PC-3 (cell line): ENCODE measurements around the gene ZNF277. TPM values are rescaled to one million over a fixed set of nuclear protein-coding genes. Genes with fewer than 3 reads are reported as not detected.

Source experiments
- ATAC-seq: fragments of 200-7000 bp; cut with Tn5 transposase; 2 replicates; pipeline ENCODE4 v1.9.1; 2020; ENCODE audit warnings: mild to moderate bottlenecking, moderate library complexity
- BruUV-seq: library from RNA; stranded (reverse); fragments of 400-500 nt; replicated peaks from 2 replicates; lab custom pipeline; 2021; lab: Mats Ljungman, UMichigan
- CTCF ChIA-PET: fragments of 300-600 bp; sonication (Branson Sonifier 250); formaldehyde crosslinking; loops from one replicate; lab custom pipeline; 2022; ENCODE audit warnings: antibody characterized with exemption; lab: Charles Lee
- POLR2A ChIA-PET: fragments of 300-600 bp; sonication (Branson Sonifier 250); formaldehyde crosslinking; loops from one replicate; lab custom pipeline; 2022; ENCODE audit warnings: antibody characterized with exemption; ENCODE audit not compliant: unreplicated experiment; lab: Charles Lee
- DNase-seq: peaks from one replicate; pipeline ENCODE4 v3.0.0-alpha.2; 2015
- H2AFZ ChIP-seq: fragments of 300-600 bp; sonication (generic); 2 replicates; pipeline ENCODE4 v1.6.0; 2016; ENCODE audit warnings: antibody characterized with exemption, low read length
- H3F3A ChIP-seq: fragments of 300-600 bp; sonication (generic); one replicate; pipeline ENCODE4 v1.6.0; 2017; ENCODE audit warnings: antibody characterized with exemption, low read length, control low read depth, mild to moderate bottlenecking; ENCODE audit not compliant: unreplicated experiment
- H3K27ac ChIP-seq: fragments of 300-600 bp; sonication (generic); 2 replicates; pipeline ENCODE4 v1.5.1; 2016; ENCODE audit warnings: mild to moderate bottlenecking, low read length
- H3K27me3 ChIP-seq: fragments of 300-600 bp; sonication (generic); 2 replicates; pipeline ENCODE4 v1.6.1; 2016; ENCODE audit warnings: low read length, mixed read lengths
- H3K36me3 ChIP-seq: fragments of 300-600 bp; sonication (generic); 2 replicates; pipeline ENCODE4 v1.6.1; 2016; ENCODE audit warnings: low read depth, mixed run types, low read length, mixed read lengths
- H3K4me1 ChIP-seq: fragments of 300-600 bp; sonication (generic); 2 replicates; pipeline ENCODE4 v1.5.1; 2016; ENCODE audit warnings: low read length; ENCODE audit not compliant: insufficient read depth
- H3K4me2 ChIP-seq: fragments of 300-600 bp; sonication (generic); 2 replicates; pipeline ENCODE4 v1.6.0; 2016; ENCODE audit warnings: low read length
- H3K4me3 ChIP-seq: fragments of 300-600 bp; sonication (generic); 2 replicates; pipeline ENCODE4 v1.5.1; 2016; ENCODE audit warnings: mild to moderate bottlenecking, low read length, mixed read lengths
- H3K79me2 ChIP-seq: fragments of 300-600 bp; sonication (generic); 2 replicates; pipeline ENCODE4 v1.6.1; 2017; ENCODE audit warnings: low read length, mixed read lengths
- H3K9ac ChIP-seq: fragments of 300-600 bp; sonication (generic); 2 replicates; pipeline ENCODE4 v1.6.0; 2016; ENCODE audit warnings: mild to moderate bottlenecking, low read length
- H3K9me2 ChIP-seq: fragments of 300-600 bp; sonication (generic); replicated peaks from 2 replicates; pipeline ENCODE4 v1.6.1; 2016; ENCODE audit warnings: mixed run types, low read length, mixed read lengths
- H3K9me3 ChIP-seq: fragments of 300-600 bp; sonication (generic); 2 replicates; pipeline ENCODE4 v1.6.1; 2016; ENCODE audit warnings: low read length, mixed read lengths
- H4K20me1 ChIP-seq: fragments of 300-600 bp; sonication (generic); 2 replicates; pipeline ENCODE4 v1.6.1; 2016; ENCODE audit warnings: low read length, mixed read lengths
- CTCF ChIP-seq: fragments of 300-600 bp; sonication (generic); conservative IDR thresholded peaks from 2 replicates; pipeline ENCODE4 v1.5.1; 2017; ENCODE audit warnings: antibody characterized with exemption, low read depth, mild to moderate bottlenecking, low read length
- EZH2 ChIP-seq: fragments of 300-600 bp; sonication (generic); IDR thresholded peaks from one replicate; pipeline ENCODE4 v1.6.1; 2017; ENCODE audit warnings: antibody characterized with exemption, mild to moderate bottlenecking, low read length; ENCODE audit not compliant: unreplicated experiment
- EZH2phosphoT487 ChIP-seq: fragments of 300-600 bp; sonication (generic); IDR thresholded peaks from 2 replicates; pipeline ENCODE4 v1.6.1; 2018; ENCODE audit warnings: mild to moderate bottlenecking, antibody characterized with exemption, low read length, borderline replicate concordance
- intact Hi-C: fragments of 100-400 bp; cut with micrococcal nuclease; formaldehyde crosslinking; loops from 2 replicates; pipeline ENCODE4 v1.9.0; 2023
- total RNA-seq: library from RNA; depleted of rRNA; stranded (reverse); fragments of >200 nt; gene quantifications from 2 replicates; pipeline ENCODE4 v1.2.3, GENCODE V29; 2014

ZNF277 gene
- total RNA-seq, 1 experiment from 2014 or later = 14.0 TPM

GRCh38 chr7:112297681-112298080 lies 91.2 kb downstream of the ZNF277 start:
- DNase-seq (no peak), ATAC-seq (no peak)
- H3K4me3 ChIP-seq = no peak overlapping the region
- no TSS peak for BruUV-seq
- no peaks in the 10 kb centered on the region for H3K27me3 ChIP-seq
- no peaks in the 10 kb centered on the region for H3F3A ChIP-seq
- no peaks in the 10 kb centered on the region for H3K4me1 ChIP-seq
- POLR2A ChIA-PET = no interaction called here
- no peaks in the 10 kb centered on the region for H4K20me1 ChIP-seq
- no peak overlapping the region for H3K9ac ChIP-seq
- no peak overlapping the region for H3K4me2 ChIP-seq
- H3K36me3 ChIP-seq = no peaks in the 10 kb centered on the region
- H3K9me2 ChIP-seq = no peaks in the 10 kb centered on the region
- no peaks in the 10 kb centered on the region for H3K79me2 ChIP-seq
- CTCF ChIA-PET = no interaction called here
- no peak overlapping the region for H3K27ac ChIP-seq
- H3K9me3 ChIP-seq = no peaks in the 10 kb centered on the region
- no peak for TF ChIP-seq EZH2
- TF ChIP-seq EZH2phosphoT487 = no peak
- TF ChIP-seq CTCF = no peak
- no peak overlapping the region for H2AFZ ChIP-seq
- intact Hi-C loops = no loop called here

- no peak overlapping the region for H3K27ac ChIP-seq
- no peaks in the 10 kb centered on the region for H3K4me1 ChIP-seq
- H3K9me3 ChIP-seq = no peaks in the 10 kb centered on the region
- TF ChIP-seq EZH2phosphoT487 (no peak), EZH2 (no peak), CTCF (no peak)
- intact Hi-C loops = no loop called here
- DNase-seq = no peak
- BruUV-seq = no TSS peak
- no peak overlapping the region for H3K9ac ChIP-seq
- ATAC-seq = no peak
- H3K27me3 ChIP-seq = no peaks in the 10 kb centered on the region
- no peak overlapping the region for H3K4me2 ChIP-seq
- H3F3A ChIP-seq = no peaks in the 10 kb centered on the region
- CTCF ChIA-PET = no interaction called here
- POLR2A ChIA-PET = no interaction called here
- no peaks in the 10 kb centered on the region for H3K36me3 ChIP-seq
- no peaks in the 10 kb centered on the region for H4K20me1 ChIP-seq
- H2AFZ ChIP-seq = no peak overlapping the region
- no peak overlapping the region for H3K4me3 ChIP-seq
- no peaks in the 10 kb centered on the region for H3K9me2 ChIP-seq
- no peaks in the 10 kb centered on the region for H3K79me2 ChIP-seq
Observed at GRCh38 chr7:112298543-112299100, 92.1 kb downstream of the ZNF277 start.

GRCh38 chr7:112300072-112300471 lies 93.6 kb downstream of the ZNF277 start:
- intact Hi-C loops = no loop called here
- CTCF ChIA-PET = no interaction called here
- Histone ChIP-seq H3K9me2 (no peaks in the 10 kb centered on the region), H3K79me2 (no peaks in the 10 kb centered on the region), H3K4me3 (no peak overlapping the region), H3K27ac (no peak overlapping the region), H2AFZ (no peak overlapping the region), H3K9me3 (no peaks in the 10 kb centered on the region), H3K4me2 (no peak overlapping the region), H4K20me1 (no peaks in the 10 kb centered on the region), H3K36me3 (no peaks in the 10 kb centered on the region), H3K4me1 (no peaks in the 10 kb centered on the region), H3F3A (no peaks in the 10 kb centered on the region), H3K27me3 (no peaks in the 10 kb centered on the region), H3K9ac (no peak overlapping the region)
- ATAC-seq (no peak), DNase-seq (no peak)
- BruUV-seq = no TSS peak
- POLR2A ChIA-PET = no interaction called here
- no peak for TF ChIP-seq EZH2phosphoT487
- no peak for TF ChIP-seq EZH2
- no peak for TF ChIP-seq CTCF
